Tibial artery (tissue), 4 donors: ENCODE results near the gene EFNB2.

ENCODE experiments used
- DNase-seq, 2 donors: peaks; one replicate each; pipeline ENCODE4 v3.0.0-alpha.2; 2019
- H3K27ac ChIP-seq, 2 donors: fragments of 200-600 bp; sonication (generic) in 1 of 2; 1 replicate in 1 of 2; 2 replicates in 1 of 2; pipeline ENCODE4 v1.5.1; 2018 to 2019; ENCODE audit warnings: mild to moderate bottlenecking in 1 of 2
- H3K27me3 ChIP-seq, 2 donors: fragments of 200-600 bp; sonication (generic) in 1 of 2; one replicate each; pipeline versions ENCODE4 v1.5.1 to v1.6.0; 2016 to 2019
- H3K36me3 ChIP-seq, 3 donors: fragments of 200-600 bp; sonication (generic) in 2 of 3; one replicate each; pipeline ENCODE4 v1.5.1; 2016 to 2019; ENCODE audit warnings: mild to moderate bottlenecking in 2 of 3
- H3K4me1 ChIP-seq, 4 donors: fragments of 200-600 bp; sonication (generic) in 2 of 4; 1 replicate in 3 of 4; 2 replicates in 1 of 4; pipeline ENCODE4 v1.5.1; 2016 to 2019
- H3K4me3 ChIP-seq, 2 donors: fragments of 200-600 bp; sonication (generic) in 1 of 2; 1 replicate in 1 of 2; 2 replicates in 1 of 2; pipeline ENCODE4 v1.5.1; 2018 to 2019; ENCODE audit warnings: mild to moderate bottlenecking in 2 of 2
- H3K9me3 ChIP-seq, 3 donors: fragments of 200-600 bp; sonication (generic) in 1 of 3; one replicate each; pipeline ENCODE4 v1.5.1; 2016 to 2019
- CTCF ChIP-seq, 2 experiments: fragments of 200-600 bp in 1 of 2; fragments of 450-650 bp in 1 of 2; IDR thresholded peaks; one replicate each; pipeline ENCODE4 v1.5.1; 2017 to 2019; ENCODE audit warnings: antibody characterized with exemption in 2 of 2, mild to moderate bottlenecking in 1 of 2, moderate library complexity in 1 of 2
- intact Hi-C: fragments of 100-400 bp; cut with DNase I; formaldehyde crosslinking; loops from one replicate; pipeline ENCODE4 v1.15.0; 2023; ENCODE audit warnings: low total_unique reads

The EFNB2 gene

GRCh38 chr13:106517109-106517847, 18.2 kb downstream of the EFNB2 start:
- intact Hi-C loops: no loop called here
- no peak for TF ChIP-seq CTCF (IDR thresholded peaks at IDR 0.05)
- Histone ChIP-seq H3K4me3 (no peak overlapping the region), H3K9me3 (no peaks in the 10 kb centered on the region), H3K27ac (no peak overlapping the region), H3K4me1 (peaks cover 0 to 12% (median 0%) of the 10 kb centered on the region in 4 donors), H3K36me3 (no peaks in the 10 kb centered on the region), H3K27me3 (no peaks in the 10 kb centered on the region)
- DNase-seq: no peak

- H3K9me3 ChIP-seq: no peaks in the 10 kb centered on the region
These were observed 19.7 kb downstream of the EFNB2 start for GRCh38 chr13:106515635-106516254.

GRCh38 chr13:106514928-106515634, 20.4 kb downstream of the EFNB2 start:
- Histone ChIP-seq H3K36me3 (peaks cover 4 to 6% (median 6%) of the 10 kb centered on the region in 3 donors), H3K4me3 (no peak overlapping the region)
- intact Hi-C loops: no loop called here

More at GRCh38 chr13:106515635-106516254, 19.7 kb downstream of the EFNB2 start:
- Histone ChIP-seq H3K4me3 (no peak overlapping the region), H3K4me1 (peaks cover 0 to 8% (median 0%) of the 10 kb centered on the region in 4 donors), H3K27ac (no peak overlapping the region), H3K27me3 (no peaks in the 10 kb centered on the region), H3K36me3 (peaks cover 0 to 6% (median 0%) of the 10 kb centered on the region in 3 donors)
- intact Hi-C loops: no loop called here
- TF ChIP-seq CTCF (IDR thresholded peaks at IDR 0.05): no peak
- no peak for DNase-seq

GRCh38 chr13:106513025-106513983, 22.2 kb downstream of the EFNB2 start:
- H3K9me3 ChIP-seq: no peaks in the 10 kb centered on the region
- no peak for DNase-seq
- H3K4me1 ChIP-seq: no peaks in the 10 kb centered on the region
- intact Hi-C loops: no loop called here
- H3K27ac ChIP-seq: no peak overlapping the region
- peaks cover 4 to 6% (median 6%) of the 10 kb centered on the region in 3 donors for H3K36me3 ChIP-seq
- TF ChIP-seq CTCF (IDR thresholded peaks at IDR 0.05): no peak
- no peaks in the 10 kb centered on the region for H3K27me3 ChIP-seq
- no peak overlapping the region for H3K4me3 ChIP-seq

More at GRCh38 chr13:106514928-106515634, 20.4 kb downstream of the EFNB2 start:
- H3K9me3 ChIP-seq: no peaks in the 10 kb centered on the region
- peaks cover 0 to 1% (median 0%) of the 10 kb centered on the region in 4 donors for H3K4me1 ChIP-seq
- no peak for TF ChIP-seq CTCF (IDR thresholded peaks at IDR 0.05)
- no peak overlapping the region for H3K27ac ChIP-seq
- no peaks in the 10 kb centered on the region for H3K27me3 ChIP-seq
- no peak for DNase-seq
